GM12878 (cell line): ENCODE measurements around the gene PDRG1. TPM values are rescaled to one million over a fixed set of nuclear protein-coding genes. Genes with fewer than 3 reads are reported as not detected.

Experiments used
- ATAC-seq: fragments of 200-7000 bp; cut with Tn5 transposase; 3 replicates; pipeline ENCODE4 v1.9.1; 2020; ENCODE audit warnings: mild to moderate bottlenecking, moderate library complexity
- BruUV-seq: library from RNA; stranded (reverse); fragments of 400-500 nt; replicated peaks from 2 replicates; lab custom pipeline; 2021; lab: Mats Ljungman, UMichigan
- CTCF ChIA-PET: fragments of 300-600 bp; sonication (Branson Sonifier 250); formaldehyde crosslinking; extraction: SDS; loops from one replicate; lab custom pipeline; 2021; ENCODE audit warnings: inconsistent platforms; lab: Yijun Ruan, JAX
- POLR2A ChIA-PET: fragments of 350-600 bp; formaldehyde crosslinking; extraction: SDS; loops from one replicate; lab custom pipeline; 2021; ENCODE audit warnings: inconsistent platforms; lab: Charles Lee
- RAD21 ChIA-PET: fragments of 300-600 bp; sonication (Branson Sonifier 250); formaldehyde crosslinking; loops from one replicate; lab custom pipeline; 2023; ENCODE audit warnings: antibody characterized with exemption; ENCODE audit not compliant: unreplicated experiment; lab: Charles Lee
- SMC1A ChIA-PET: fragments of 300-600 bp; sonication (Branson Sonifier 250); formaldehyde crosslinking; loops from one replicate; lab custom pipeline; 2023; ENCODE audit not compliant: unreplicated experiment, uncharacterized antibody; lab: Charles Lee
- DNase-seq: peaks from one replicate; pipeline ENCODE4 v3.0.0-alpha.2; 2011; ENCODE audit warnings: low read depth, low spot score
- FAIRE-seq: peaks from 3 replicates; lab custom pipeline; 2011; peaks lifted over from hg19 to GRCh38; lab: Jason Lieb, UNC
- H2AFZ ChIP-seq: 2 replicates; pipeline ENCODE4 v1.6.0; 2011; ENCODE audit warnings: low read depth, low read length, control low read depth; ENCODE audit not compliant: control insufficient read depth
- H3K27ac ChIP-seq: 2 replicates; pipeline ENCODE4 v1.5.1; 2011; ENCODE audit warnings: control low read depth; ENCODE audit not compliant: control insufficient read depth, insufficient read depth
- H3K27me3 ChIP-seq, 2 experiments: replicated peaks in 1 of 2; 2 replicates each; pipeline versions ENCODE4 v1.6.0 to v1.6.1; 2011; ENCODE audit warnings: low read length in 1 of 2; ENCODE audit not compliant: control insufficient read depth in 2 of 2, insufficient read depth in 2 of 2
- H3K36me3 ChIP-seq, 2 experiments: 2 replicates each; pipeline ENCODE4 v1.5.1; 2011; ENCODE audit warnings: low read length in 1 of 2; ENCODE audit not compliant: control insufficient read depth in 2 of 2, insufficient read depth in 2 of 2
- H3K4me1 ChIP-seq: 2 replicates; pipeline ENCODE4 v1.6.1; 2011; ENCODE audit warnings: mild to moderate bottlenecking, low read length, moderate library complexity, mixed read lengths; ENCODE audit not compliant: control insufficient read depth, insufficient read depth
- H3K4me2 ChIP-seq: 2 replicates; pipeline ENCODE4 v1.6.0; 2011; ENCODE audit warnings: control low read depth; ENCODE audit not compliant: control insufficient read depth, insufficient read depth
- H3K4me3 ChIP-seq: fragments of 200-600 bp; sonication (generic); 2 replicates; pipeline ENCODE4 v1.5.1; 2016
- H3K79me2 ChIP-seq: 2 replicates; pipeline ENCODE4 v1.6.0; 2011; ENCODE audit warnings: low read length; ENCODE audit not compliant: control insufficient read depth, insufficient read depth
- H3K9ac ChIP-seq: 2 replicates; pipeline ENCODE4 v1.8.0; 2011; ENCODE audit warnings: low read length, control low read depth, mixed read lengths; ENCODE audit not compliant: control insufficient read depth, insufficient read depth
- H3K9me3 ChIP-seq: replicated peaks from 3 replicates; pipeline ENCODE4 v1.5.1; 2011; ENCODE audit warnings: mild to moderate bottlenecking, low read length; ENCODE audit not compliant: control insufficient read depth, insufficient read depth
- H4K20me1 ChIP-seq: 2 replicates; pipeline ENCODE4 v1.6.0; 2011; ENCODE audit not compliant: control insufficient read depth, insufficient read depth
- CEBPB ChIP-seq, 2 experiments: fragments of 150-350 bp in 1 of 2; IDR thresholded peaks; 2 replicates each; pipeline ENCODE4 v1.6.1; 2012 to 2014; ENCODE audit warnings: low read depth in 2 of 2, low read length in 2 of 2, borderline replicate concordance in 1 of 2, inconsistent platforms in 1 of 2
- KDM1A ChIP-seq: fragments of 200-600 bp; sonication (generic); IDR thresholded peaks from 2 replicates; pipeline ENCODE4 v1.6.1; 2016; ENCODE audit warnings: borderline replicate concordance
- MYC ChIP-seq: IDR thresholded peaks from 2 replicates; pipeline ENCODE4 v1.6.1; 2011; ENCODE audit warnings: mild to moderate bottlenecking, low read length, moderate library complexity, inconsistent platforms; ENCODE audit not compliant: insufficient read depth, insufficient replicate concordance, insufficient read length, severe bottlenecking
- TCF12 ChIP-seq: IDR thresholded peaks from 2 replicates; pipeline ENCODE4 v1.6.1; 2011; ENCODE audit warnings: low read depth, mild to moderate bottlenecking, low read length
- WRNIP1 ChIP-seq: IDR thresholded peaks from 2 replicates; pipeline ENCODE4 v1.6.1; 2011; ENCODE audit warnings: low read depth, low read length, improper control_type of control experiment, borderline replicate concordance
- ZNF24 ChIP-seq: fragments of 450-650 bp; IDR thresholded peaks from 2 replicates; pipeline ENCODE4 v1.6.1; 2017; ENCODE audit warnings: antibody characterized with exemption, mild to moderate bottlenecking
- WGBS: methylation state at CpG from one replicate; pipeline ENCODE4 v1.1.6; 2016; ENCODE audit warnings: low lambda C conversion rate; ENCODE audit not compliant: insufficient replicate concordance, insufficient coverage; ENCODE audit errors: missing lambda C conversion rate; 5-methylcytosine and 5-hydroxymethylcytosine counted together
- in situ Hi-C: fragments of 300-500 bp; cut with MboI; formaldehyde crosslinking; loops from 9 replicates; pipeline ENCODE4 v1.14.3; 2018; ENCODE audit warnings: mixed read lengths
- intact Hi-C: fragments of 100-400 bp; cut with micrococcal nuclease; formaldehyde crosslinking; loops from one replicate; pipeline ENCODE4 v1.14.2; 2022; ENCODE audit not compliant: unreplicated experiment
- polyA plus RNA-seq, 11 experiments: library from polyadenylated mRNA; depleted of rRNA in 4 of 11; unstranded in 6 of 11; stranded (reverse) in 5 of 11; fragments of >200 nt; fragmentation: Nextera tagmentation in 4 of 11; fragmentation: Illumina TruSeq in 1 of 11; extraction: Ambion mirVana in 4 of 11; extraction: Trizol in 1 of 11; gene quantifications; 1 replicate in 1 of 11; 2 replicates in 10 of 11; pipeline versions ENCODE4 v1.2.1 to v1.2.3, GENCODE V29; 2011 to 2016; ENCODE audit warnings: inconsistent platforms in 2 of 11, missing spikeins in 2 of 11, low read depth in 1 of 11
- total RNA-seq, 4 experiments: library from RNA; depleted of rRNA in 3 of 4; stranded (reverse); fragments of >200 nt in 3 of 4; fragmentation: Illumina TruSeq in 1 of 4; extraction: Trizol in 1 of 4; gene quantifications; 2 replicates each; pipeline versions ENCODE4 v1.2.1 to v1.2.3, GENCODE V29; 2013 to 2021
- TF ChIP-seq, protein P1 (sequence below): fragments of 450-650 bp; IDR thresholded peaks from 2 replicates; pipeline ENCODE4 v1.6.1; 2016; ENCODE audit warnings: mild to moderate bottlenecking, moderate library complexity, borderline replicate concordance
- TF ChIP-seq, protein P2 (sequence below): fragments of 450-650 bp; IDR thresholded peaks from 2 replicates; pipeline ENCODE4 v1.6.1; 2017; ENCODE audit warnings: low read depth, mild to moderate bottlenecking, moderate library complexity
- TF ChIP-seq, protein P3 (sequence below): fragments of 450-650 bp; IDR thresholded peaks from 2 replicates; pipeline ENCODE4 v1.6.1; 2017; ENCODE audit warnings: mild to moderate bottlenecking, moderate library complexity
- TF ChIP-seq, protein P4 (sequence below): fragments of 150-350 bp; IDR thresholded peaks from 2 replicates; pipeline ENCODE4 v1.6.1; 2016; ENCODE audit warnings: low read depth, low read length

Gene PDRG1
- total and polyA plus RNA-seq, 10 of the 15 experiments (the other 5 are each of a cell fraction or from before 2014, with no cell fraction given) = 11.1 to 55.8 (median 23.3) TPM

DNA sequence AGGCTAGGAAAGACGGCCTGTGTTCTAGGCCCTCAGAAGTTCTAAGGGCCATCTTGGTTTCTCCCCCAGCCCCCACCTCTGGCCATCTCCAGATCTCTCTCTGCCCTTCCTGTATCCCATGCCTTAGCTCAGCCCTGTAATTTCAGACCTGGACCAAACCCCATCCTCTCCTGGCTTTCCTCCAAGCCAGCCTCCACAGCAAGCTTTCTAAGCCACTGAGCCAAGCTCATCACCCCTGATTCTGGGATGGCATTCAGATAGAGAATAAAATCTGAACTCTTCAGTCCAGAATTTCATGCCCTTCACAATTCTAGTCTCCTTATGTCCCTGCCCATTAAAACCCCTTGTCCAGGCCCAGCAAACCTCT is 39.5 kb upstream of the PDRG1 start:
- ATAC-seq (no peak), DNase-seq (no peak), FAIRE-seq (no peak)
- Histone ChIP-seq H2AFZ (no peak overlapping the region), H3K9ac (no peak overlapping the region), H3K9me3 (no peaks in the 10 kb centered on the region), H3K4me3 (no peak overlapping the region), H4K20me1 (no peaks in the 10 kb centered on the region), H3K27me3 (peaks cover 0 to 9% of the 10 kb centered on the region in 2 experiments; a peak in 2 of 4 replicates), H3K4me1 (no peaks in the 10 kb centered on the region), H3K27ac (no peak overlapping the region), H3K79me2 (no peaks in the 10 kb centered on the region), H3K4me2 (no peak overlapping the region), H3K36me3 (no peaks in the 10 kb centered on the region)
- POLR2A ChIA-PET = no interaction called here
- SMC1A ChIA-PET = no interaction called here
- intact Hi-C loops (no loop called here), in situ Hi-C loops (no loop called here)
- RAD21 ChIA-PET = interaction anchor here (0.7 kb wide), 1 partner anchor 144 kb away, joined by 3 read pairs; no protein-coding TSS in a partner anchor
- CTCF ChIA-PET = no interaction called here
- WGBS = 20% methylated on average over 1 of the region's 1 CpG
- BruUV-seq = no TSS peak
- TF ChIP-seq, protein P1, sequence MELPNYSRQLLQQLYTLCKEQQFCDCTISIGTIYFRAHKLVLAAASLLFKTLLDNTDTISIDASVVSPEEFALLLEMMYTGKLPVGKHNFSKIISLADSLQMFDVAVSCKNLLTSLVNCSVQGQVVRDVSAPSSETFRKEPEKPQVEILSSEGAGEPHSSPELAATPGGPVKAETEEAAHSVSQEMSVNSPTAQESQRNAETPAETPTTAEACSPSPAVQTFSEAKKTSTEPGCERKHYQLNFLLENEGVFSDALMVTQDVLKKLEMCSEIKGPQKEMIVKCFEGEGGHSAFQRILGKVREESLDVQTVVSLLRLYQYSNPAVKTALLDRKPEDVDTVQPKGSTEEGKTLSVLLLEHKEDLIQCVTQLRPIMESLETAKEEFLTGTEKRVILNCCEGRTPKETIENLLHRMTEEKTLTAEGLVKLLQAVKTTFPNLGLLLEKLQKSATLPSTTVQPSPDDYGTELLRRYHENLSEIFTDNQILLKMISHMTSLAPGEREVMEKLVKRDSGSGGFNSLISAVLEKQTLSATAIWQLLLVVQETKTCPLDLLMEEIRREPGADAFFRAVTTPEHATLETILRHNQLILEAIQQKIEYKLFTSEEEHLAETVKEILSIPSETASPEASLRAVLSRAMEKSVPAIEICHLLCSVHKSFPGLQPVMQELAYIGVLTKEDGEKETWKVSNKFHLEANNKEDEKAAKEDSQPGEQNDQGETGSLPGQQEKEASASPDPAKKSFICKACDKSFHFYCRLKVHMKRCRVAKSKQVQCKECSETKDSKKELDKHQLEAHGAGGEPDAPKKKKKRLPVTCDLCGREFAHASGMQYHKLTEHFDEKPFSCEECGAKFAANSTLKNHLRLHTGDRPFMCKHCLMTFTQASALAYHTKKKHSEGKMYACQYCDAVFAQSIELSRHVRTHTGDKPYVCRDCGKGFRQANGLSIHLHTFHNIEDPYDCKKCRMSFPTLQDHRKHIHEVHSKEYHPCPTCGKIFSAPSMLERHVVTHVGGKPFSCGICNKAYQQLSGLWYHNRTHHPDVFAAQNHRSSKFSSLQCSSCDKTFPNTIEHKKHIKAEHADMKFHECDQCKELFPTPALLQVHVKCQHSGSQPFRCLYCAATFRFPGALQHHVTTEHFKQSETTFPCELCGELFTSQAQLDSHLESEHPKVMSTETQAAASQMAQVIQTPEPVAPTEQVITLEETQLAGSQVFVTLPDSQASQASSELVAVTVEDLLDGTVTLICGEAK = no peak
- TF ChIP-seq, protein P2, sequence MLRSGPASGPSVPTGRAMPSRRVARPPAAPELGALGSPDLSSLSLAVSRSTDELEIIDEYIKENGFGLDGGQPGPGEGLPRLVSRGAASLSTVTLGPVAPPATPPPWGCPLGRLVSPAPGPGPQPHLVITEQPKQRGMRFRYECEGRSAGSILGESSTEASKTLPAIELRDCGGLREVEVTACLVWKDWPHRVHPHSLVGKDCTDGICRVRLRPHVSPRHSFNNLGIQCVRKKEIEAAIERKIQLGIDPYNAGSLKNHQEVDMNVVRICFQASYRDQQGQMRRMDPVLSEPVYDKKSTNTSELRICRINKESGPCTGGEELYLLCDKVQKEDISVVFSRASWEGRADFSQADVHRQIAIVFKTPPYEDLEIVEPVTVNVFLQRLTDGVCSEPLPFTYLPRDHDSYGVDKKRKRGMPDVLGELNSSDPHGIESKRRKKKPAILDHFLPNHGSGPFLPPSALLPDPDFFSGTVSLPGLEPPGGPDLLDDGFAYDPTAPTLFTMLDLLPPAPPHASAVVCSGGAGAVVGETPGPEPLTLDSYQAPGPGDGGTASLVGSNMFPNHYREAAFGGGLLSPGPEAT = no peak
- TF ChIP-seq KDM1A (no peak), WRNIP1 (no peak), CEBPB (IDR thresholded peaks at IDR 0.05; ENCODE audit: borderline replicate concordance in 1 of 2, low read depth in 2 of 2, low read length in 2 of 2) (no peak), ZNF24 (no peak), TCF12 (no peak), MYC (no peak)
- TF ChIP-seq, protein P3, sequence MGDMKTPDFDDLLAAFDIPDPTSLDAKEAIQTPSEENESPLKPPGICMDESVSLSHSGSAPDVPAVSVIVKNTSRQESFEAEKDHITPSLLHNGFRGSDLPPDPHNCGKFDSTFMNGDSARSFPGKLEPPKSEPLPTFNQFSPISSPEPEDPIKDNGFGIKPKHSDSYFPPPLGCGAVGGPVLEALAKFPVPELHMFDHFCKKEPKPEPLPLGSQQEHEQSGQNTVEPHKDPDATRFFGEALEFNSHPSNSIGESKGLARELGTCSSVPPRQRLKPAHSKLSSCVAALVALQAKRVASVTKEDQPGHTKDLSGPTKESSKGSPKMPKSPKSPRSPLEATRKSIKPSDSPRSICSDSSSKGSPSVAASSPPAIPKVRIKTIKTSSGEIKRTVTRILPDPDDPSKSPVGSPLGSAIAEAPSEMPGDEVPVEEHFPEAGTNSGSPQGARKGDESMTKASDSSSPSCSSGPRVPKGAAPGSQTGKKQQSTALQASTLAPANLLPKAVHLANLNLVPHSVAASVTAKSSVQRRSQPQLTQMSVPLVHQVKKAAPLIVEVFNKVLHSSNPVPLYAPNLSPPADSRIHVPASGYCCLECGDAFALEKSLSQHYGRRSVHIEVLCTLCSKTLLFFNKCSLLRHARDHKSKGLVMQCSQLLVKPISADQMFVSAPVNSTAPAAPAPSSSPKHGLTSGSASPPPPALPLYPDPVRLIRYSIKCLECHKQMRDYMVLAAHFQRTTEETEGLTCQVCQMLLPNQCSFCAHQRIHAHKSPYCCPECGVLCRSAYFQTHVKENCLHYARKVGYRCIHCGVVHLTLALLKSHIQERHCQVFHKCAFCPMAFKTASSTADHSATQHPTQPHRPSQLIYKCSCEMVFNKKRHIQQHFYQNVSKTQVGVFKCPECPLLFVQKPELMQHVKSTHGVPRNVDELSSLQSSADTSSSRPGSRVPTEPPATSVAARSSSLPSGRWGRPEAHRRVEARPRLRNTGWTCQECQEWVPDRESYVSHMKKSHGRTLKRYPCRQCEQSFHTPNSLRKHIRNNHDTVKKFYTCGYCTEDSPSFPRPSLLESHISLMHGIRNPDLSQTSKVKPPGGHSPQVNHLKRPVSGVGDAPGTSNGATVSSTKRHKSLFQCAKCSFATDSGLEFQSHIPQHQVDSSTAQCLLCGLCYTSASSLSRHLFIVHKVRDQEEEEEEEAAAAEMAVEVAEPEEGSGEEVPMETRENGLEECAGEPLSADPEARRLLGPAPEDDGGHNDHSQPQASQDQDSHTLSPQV = no peak
- TF ChIP-seq, protein P4, sequence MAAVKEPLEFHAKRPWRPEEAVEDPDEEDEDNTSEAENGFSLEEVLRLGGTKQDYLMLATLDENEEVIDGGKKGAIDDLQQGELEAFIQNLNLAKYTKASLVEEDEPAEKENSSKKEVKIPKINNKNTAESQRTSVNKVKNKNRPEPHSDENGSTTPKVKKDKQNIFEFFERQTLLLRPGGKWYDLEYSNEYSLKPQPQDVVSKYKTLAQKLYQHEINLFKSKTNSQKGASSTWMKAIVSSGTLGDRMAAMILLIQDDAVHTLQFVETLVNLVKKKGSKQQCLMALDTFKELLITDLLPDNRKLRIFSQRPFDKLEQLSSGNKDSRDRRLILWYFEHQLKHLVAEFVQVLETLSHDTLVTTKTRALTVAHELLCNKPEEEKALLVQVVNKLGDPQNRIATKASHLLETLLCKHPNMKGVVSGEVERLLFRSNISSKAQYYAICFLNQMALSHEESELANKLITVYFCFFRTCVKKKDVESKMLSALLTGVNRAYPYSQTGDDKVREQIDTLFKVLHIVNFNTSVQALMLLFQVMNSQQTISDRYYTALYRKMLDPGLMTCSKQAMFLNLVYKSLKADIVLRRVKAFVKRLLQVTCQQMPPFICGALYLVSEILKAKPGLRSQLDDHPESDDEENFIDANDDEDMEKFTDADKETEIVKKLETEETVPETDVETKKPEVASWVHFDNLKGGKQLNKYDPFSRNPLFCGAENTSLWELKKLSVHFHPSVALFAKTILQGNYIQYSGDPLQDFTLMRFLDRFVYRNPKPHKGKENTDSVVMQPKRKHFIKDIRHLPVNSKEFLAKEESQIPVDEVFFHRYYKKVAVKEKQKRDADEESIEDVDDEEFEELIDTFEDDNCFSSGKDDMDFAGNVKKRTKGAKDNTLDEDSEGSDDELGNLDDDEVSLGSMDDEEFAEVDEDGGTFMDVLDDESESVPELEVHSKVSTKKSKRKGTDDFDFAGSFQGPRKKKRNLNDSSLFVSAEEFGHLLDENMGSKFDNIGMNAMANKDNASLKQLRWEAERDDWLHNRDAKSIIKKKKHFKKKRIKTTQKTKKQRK = no peak
